HG02623 (cell line): ENCODE data around the gene TMEM130.
A peak's percentile ranks its signal among the peaks of the same experiment; 100 is the strongest.
"Not testable (repeated sequence)": the region's sequence is repeated elsewhere in the genome, so short reads cannot be mapped to it uniquely, and the experiment has no call there.

ENCODE experiments used
- ATAC-seq: cut with Tn5 transposase; IDR thresholded peaks from one replicate; pipeline ENCODE4 v1.9.1; 2021; ENCODE audit warnings: moderate library complexity; ENCODE audit not compliant: unreplicated experiment

The TMEM130 gene

GRCh38 chr7:98877692-98878364 lies 8.0 kb upstream of the TMEM130 start:
- no peak for ATAC-seq

GRCh38 chr7:98877146-98877545 lies 7.3 kb upstream of the TMEM130 start:
- no peak for ATAC-seq

- ATAC-seq, result no peak
Measured at GRCh38 chr7:98875501-98875900, 5.7 kb upstream of the TMEM130 start.

GRCh38 chr7:98874942-98875341 lies 5.1 kb upstream of the TMEM130 start:
- ATAC-seq, result no peak

- not testable (repeated sequence) for ATAC-seq
Measured at GRCh38 chr7:98873610-98874009, 3.8 kb upstream of the TMEM130 start.

GRCh38 chr7:98872328-98872924 lies 2.6 kb upstream of the TMEM130 start:
- ATAC-seq, result no peak

GRCh38 chr7:98870807-98871491 lies 1.1 kb upstream of the TMEM130 start:
- no peak for ATAC-seq

- peak; percentile 63 for ATAC-seq
Measured at GRCh38 chr7:98870121-98870651, 372 bp upstream of the TMEM130 start.

GRCh38 chr7:98869027-98869596 lies 702 bp downstream of the TMEM130 start:
- no peak for ATAC-seq

GRCh38 chr7:98868450-98868849 lies 1.4 kb downstream of the TMEM130 start:
- no peak for ATAC-seq

GRCh38 chr7:98866765-98867164 lies 3.0 kb downstream of the TMEM130 start:
- ATAC-seq, result no peak

GRCh38 chr7:98866351-98866750 lies 3.5 kb downstream of the TMEM130 start:
- ATAC-seq, result no peak

- no peak for ATAC-seq
Measured at GRCh38 chr7:98864731-98865453, 4.9 kb downstream of the TMEM130 start.

- ATAC-seq, result no peak
Measured at GRCh38 chr7:98863601-98864000, 6.2 kb downstream of the TMEM130 start.

- no peak for ATAC-seq
Measured at GRCh38 chr7:98862716-98863420, 6.9 kb downstream of the TMEM130 start.

- ATAC-seq, result no peak
Measured at GRCh38 chr7:98862203-98862602, 7.6 kb downstream of the TMEM130 start.

- no peak for ATAC-seq
Measured at GRCh38 chr7:98860071-98860470, 9.7 kb downstream of the TMEM130 start.

GRCh38 chr7:98855610-98856422 lies 14.0 kb downstream of the TMEM130 start:
- ATAC-seq, result no peak

- no peak for ATAC-seq
Measured at GRCh38 chr7:98852826-98853225, 17.0 kb downstream of the TMEM130 start.

GRCh38 chr7:98848918-98849317 lies 20.9 kb downstream of the TMEM130 start:
- no peak for ATAC-seq
